RWPE2 (cell line): ENCODE measurements around the gene PRKCH.

Experiments used
- ATAC-seq: fragments of 200-7000 bp; cut with Tn5 transposase; 3 replicates; pipeline ENCODE4 v1.9.1; 2021; ENCODE audit warnings: low read depth
- DNase-seq: peaks from one replicate; pipeline ENCODE4 v3.0.0-alpha.2; 2020; ENCODE audit warnings: low spot score
- H3K27ac ChIP-seq: fragments of 450-650 bp; 2 replicates; pipeline ENCODE4 v1.5.1; 2017; ENCODE audit warnings: mild to moderate bottlenecking; ENCODE audit not compliant: poor library complexity, severe bottlenecking
- H3K27me3 ChIP-seq: fragments of 250-450 bp; sonication (Bioruptor Pico); 2 replicates; pipeline ENCODE4 v1.5.1; 2021; ENCODE audit warnings: mild to moderate bottlenecking, moderate library complexity; ENCODE audit not compliant: insufficient read depth, poor library complexity, severe bottlenecking
- H3K36me3 ChIP-seq: fragments of 250-450 bp; sonication (Bioruptor Pico); 2 replicates; pipeline ENCODE4 v1.5.1; 2020; ENCODE audit warnings: low read depth, mild to moderate bottlenecking, moderate library complexity
- H3K4me1 ChIP-seq: fragments of 250-450 bp; sonication (Bioruptor Pico); 2 replicates; pipeline ENCODE4 v1.5.1; 2021; ENCODE audit warnings: mild to moderate bottlenecking, moderate library complexity; ENCODE audit not compliant: insufficient read depth, poor library complexity, severe bottlenecking
- H3K4me3 ChIP-seq: fragments of 250-450 bp; sonication (Bioruptor Pico); 2 replicates; pipeline ENCODE4 v1.5.1; 2021; ENCODE audit warnings: mild to moderate bottlenecking, moderate library complexity; ENCODE audit not compliant: severe bottlenecking
- H3K9me3 ChIP-seq: fragments of 250-450 bp; sonication (Bioruptor Pico); 2 replicates; pipeline ENCODE4 v1.5.1; 2021; ENCODE audit warnings: mild to moderate bottlenecking, moderate library complexity; ENCODE audit not compliant: severe bottlenecking
- CTCF ChIP-seq: fragments of 450-650 bp; IDR thresholded peaks from one replicate; pipeline ENCODE4 v1.5.1; 2017; ENCODE audit warnings: mild to moderate bottlenecking, moderate library complexity; ENCODE audit not compliant: poor library complexity, severe bottlenecking

Gene PRKCH

GRCh38 chr14:61362072-61362750 is 40.8 kb downstream of the PRKCH start:
- Histone ChIP-seq H3K4me3 (no peak overlapping the region), H3K27ac (no peak overlapping the region), H3K27me3 (no peaks in the 10 kb centered on the region), H3K9me3 (no peaks in the 10 kb centered on the region), H3K4me1 (peaks cover 12% of the 10 kb centered on the region), H3K36me3 (no peaks in the 10 kb centered on the region)
- ATAC-seq (no peak), DNase-seq (no peak)
- TF ChIP-seq CTCF = no peak

- Histone ChIP-seq H3K4me3 (no peak overlapping the region), H3K36me3 (no peaks in the 10 kb centered on the region), H3K4me1 (peaks cover 19% of the 10 kb centered on the region), H3K9me3 (no peaks in the 10 kb centered on the region), H3K27me3 (no peaks in the 10 kb centered on the region), H3K27ac (no peak overlapping the region)
- DNase-seq = no peak
- no peak for TF ChIP-seq CTCF
- ATAC-seq = no peak
Observed at GRCh38 chr14:61364243-61364642, 42.9 kb downstream of the PRKCH start.

DNA sequence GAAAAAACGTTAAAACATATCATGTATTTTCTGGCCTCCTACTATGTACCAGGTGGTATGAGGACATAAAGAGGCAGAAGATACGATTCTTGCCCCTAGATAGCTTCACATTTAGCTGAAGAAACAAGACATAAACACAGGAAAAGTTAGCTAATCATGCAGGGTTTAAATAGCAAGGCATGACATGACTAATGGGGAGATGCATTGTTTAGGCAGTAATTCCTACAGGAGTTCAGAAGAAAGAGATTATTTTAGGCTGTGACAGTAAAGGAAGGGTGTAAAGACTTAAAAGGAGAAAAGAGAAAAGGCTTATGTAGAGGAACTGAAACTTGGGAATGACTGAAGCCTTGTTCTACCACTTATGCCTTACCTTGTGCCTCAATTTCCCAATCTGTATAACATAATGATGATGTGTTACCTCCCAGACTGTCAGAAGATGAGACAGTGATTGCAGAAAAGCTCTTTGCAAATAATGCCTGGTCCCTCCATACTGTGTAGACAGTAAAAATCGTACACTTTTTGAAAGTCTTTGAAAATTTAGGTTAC is 44.4 kb downstream of the PRKCH start:
- DNase-seq (no peak), ATAC-seq (peak; percentile 41)
- Histone ChIP-seq H3K27me3 (no peaks in the 10 kb centered on the region), H3K36me3 (no peaks in the 10 kb centered on the region), H3K9me3 (no peaks in the 10 kb centered on the region), H3K4me3 (no peak overlapping the region), H3K4me1 (peaks cover 19% of the 10 kb centered on the region), H3K27ac (no peak overlapping the region)
- TF ChIP-seq CTCF = no peak

- no peak for TF ChIP-seq CTCF
- Histone ChIP-seq H3K27ac (no peak overlapping the region), H3K4me1 (peaks cover 19% of the 10 kb centered on the region), H3K4me3 (no peak overlapping the region), H3K36me3 (no peaks in the 10 kb centered on the region), H3K27me3 (no peaks in the 10 kb centered on the region), H3K9me3 (no peaks in the 10 kb centered on the region)
- no peak for DNase-seq
- peak; percentile 67 for ATAC-seq
Observed at GRCh38 chr14:61368114-61368710, 46.8 kb downstream of the PRKCH start.
